Ishikawa (cell line): Measurements from ENCODE around the gene TMEM69.

Experiments
- CEBPB ChIP-seq: IDR thresholded peaks from 2 replicates; pipeline ENCODE4 v1.6.1; 2012
- CREB1 ChIP-seq: IDR thresholded peaks from 2 replicates; pipeline ENCODE4 v1.6.1; 2012; ENCODE audit warnings: low read depth
- EGR1 ChIP-seq: IDR thresholded peaks from 2 replicates; pipeline ENCODE4 v1.6.1; 2012
- EP300 ChIP-seq: IDR thresholded peaks from 2 replicates; pipeline ENCODE4 v1.6.1; 2012; ENCODE audit warnings: borderline replicate concordance
- FOXM1 ChIP-seq: IDR thresholded peaks from 2 replicates; pipeline ENCODE4 v1.6.1; 2012; ENCODE audit warnings: low read depth, borderline replicate concordance
- NFIC ChIP-seq: IDR thresholded peaks from 2 replicates; pipeline ENCODE4 v1.6.1; 2012
- RAD21 ChIP-seq: IDR thresholded peaks from 2 replicates; pipeline ENCODE4 v1.6.1; 2012; ENCODE audit warnings: low read depth
- TAF1 ChIP-seq: IDR thresholded peaks from 2 replicates; pipeline ENCODE4 v1.6.1; 2012; ENCODE audit warnings: low read depth, mild to moderate bottlenecking
- TEAD4 ChIP-seq: IDR thresholded peaks from 2 replicates; pipeline ENCODE4 v1.6.1; 2012
- USF1 ChIP-seq: IDR thresholded peaks from 2 replicates; pipeline ENCODE4 v1.6.1; 2012
- YY1 ChIP-seq: IDR thresholded peaks from 2 replicates; pipeline ENCODE4 v1.6.1; 2012; ENCODE audit warnings: low read depth
- ZBTB7A ChIP-seq: IDR thresholded peaks from 2 replicates; pipeline ENCODE4 v1.6.1; 2012; ENCODE audit warnings: low read depth
- TF ChIP-seq, protein P1 (sequence below): IDR thresholded peaks from 2 replicates; pipeline ENCODE4 v1.6.1; 2012
- TF ChIP-seq, protein P2 (sequence below): IDR thresholded peaks from 2 replicates; pipeline ENCODE4 v1.6.1; 2012; ENCODE audit warnings: low read depth, mild to moderate bottlenecking

Gene TMEM69

GRCh38 chr1:45643978-45644377 is 44.0 kb upstream of the TMEM69 start:
- TF ChIP-seq ZBTB7A (no peak), TEAD4 (peak; percentile 38; the same call in 1 of the 2 replicates), TAF1 (no peak), RAD21 (peak; percentile 43)

- TF ChIP-seq USF1 (no peak), CREB1 (no peak)
- TF ChIP-seq, protein P1, sequence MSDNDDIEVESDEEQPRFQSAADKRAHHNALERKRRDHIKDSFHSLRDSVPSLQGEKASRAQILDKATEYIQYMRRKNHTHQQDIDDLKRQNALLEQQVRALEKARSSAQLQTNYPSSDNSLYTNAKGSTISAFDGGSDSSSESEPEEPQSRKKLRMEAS, result no peak
Observed at GRCh38 chr1:45644661-45645060, 43.3 kb upstream of the TMEM69 start.

DNA sequence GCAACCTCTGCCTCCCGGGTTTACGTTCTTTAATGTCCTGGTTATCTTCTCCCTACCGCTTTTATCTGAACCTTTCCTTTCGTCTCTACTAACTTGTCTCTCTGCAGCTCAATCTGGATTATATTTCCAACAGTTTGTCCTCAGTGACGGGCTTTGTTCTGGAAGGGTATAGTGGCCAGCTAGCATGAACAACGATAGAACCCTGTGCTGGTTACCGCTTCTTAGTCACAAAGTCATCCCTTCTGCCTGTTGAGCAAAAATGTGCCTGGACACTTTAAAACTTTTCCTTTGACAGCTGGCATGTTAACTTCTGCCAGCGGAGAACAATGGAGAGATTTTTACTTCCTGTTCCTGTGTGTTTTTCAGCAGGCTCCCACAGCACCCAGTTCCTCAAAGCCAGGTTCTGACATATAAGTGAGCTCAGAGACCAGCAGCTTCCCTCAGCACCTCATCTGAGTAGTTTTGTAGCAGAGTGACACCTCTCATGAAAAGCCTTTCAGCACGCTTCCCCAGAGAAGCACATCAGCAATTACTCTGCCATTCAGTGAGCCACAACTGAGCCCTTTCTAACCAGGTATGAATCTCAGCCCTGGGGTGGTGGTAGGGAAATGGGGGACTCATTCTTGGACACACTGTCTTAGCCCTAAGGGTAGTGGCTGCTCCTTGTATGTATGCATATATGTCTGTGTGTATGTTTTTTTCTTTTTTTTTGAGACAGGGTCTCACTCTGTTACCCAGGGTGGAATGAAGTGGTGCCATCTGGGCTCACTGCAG is 40.5 kb upstream of the TMEM69 start:
- TF ChIP-seq TEAD4, result no peak
- TF ChIP-seq, protein P2, sequence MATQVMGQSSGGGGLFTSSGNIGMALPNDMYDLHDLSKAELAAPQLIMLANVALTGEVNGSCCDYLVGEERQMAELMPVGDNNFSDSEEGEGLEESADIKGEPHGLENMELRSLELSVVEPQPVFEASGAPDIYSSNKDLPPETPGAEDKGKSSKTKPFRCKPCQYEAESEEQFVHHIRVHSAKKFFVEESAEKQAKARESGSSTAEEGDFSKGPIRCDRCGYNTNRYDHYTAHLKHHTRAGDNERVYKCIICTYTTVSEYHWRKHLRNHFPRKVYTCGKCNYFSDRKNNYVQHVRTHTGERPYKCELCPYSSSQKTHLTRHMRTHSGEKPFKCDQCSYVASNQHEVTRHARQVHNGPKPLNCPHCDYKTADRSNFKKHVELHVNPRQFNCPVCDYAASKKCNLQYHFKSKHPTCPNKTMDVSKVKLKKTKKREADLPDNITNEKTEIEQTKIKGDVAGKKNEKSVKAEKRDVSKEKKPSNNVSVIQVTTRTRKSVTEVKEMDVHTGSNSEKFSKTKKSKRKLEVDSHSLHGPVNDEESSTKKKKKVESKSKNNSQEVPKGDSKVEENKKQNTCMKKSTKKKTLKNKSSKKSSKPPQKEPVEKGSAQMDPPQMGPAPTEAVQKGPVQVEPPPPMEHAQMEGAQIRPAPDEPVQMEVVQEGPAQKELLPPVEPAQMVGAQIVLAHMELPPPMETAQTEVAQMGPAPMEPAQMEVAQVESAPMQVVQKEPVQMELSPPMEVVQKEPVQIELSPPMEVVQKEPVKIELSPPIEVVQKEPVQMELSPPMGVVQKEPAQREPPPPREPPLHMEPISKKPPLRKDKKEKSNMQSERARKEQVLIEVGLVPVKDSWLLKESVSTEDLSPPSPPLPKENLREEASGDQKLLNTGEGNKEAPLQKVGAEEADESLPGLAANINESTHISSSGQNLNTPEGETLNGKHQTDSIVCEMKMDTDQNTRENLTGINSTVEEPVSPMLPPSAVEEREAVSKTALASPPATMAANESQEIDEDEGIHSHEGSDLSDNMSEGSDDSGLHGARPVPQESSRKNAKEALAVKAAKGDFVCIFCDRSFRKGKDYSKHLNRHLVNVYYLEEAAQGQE, result no peak
- no peak for TF ChIP-seq ZBTB7A
- TF ChIP-seq CREB1, result no peak
- TF ChIP-seq CEBPB, result no peak
- no peak for TF ChIP-seq EGR1
- no peak for TF ChIP-seq RAD21
- no peak for TF ChIP-seq NFIC
- TF ChIP-seq FOXM1, result no peak
- no peak for TF ChIP-seq YY1
- TF ChIP-seq, protein P1, result no peak
- no peak for TF ChIP-seq EP300
- no peak for TF ChIP-seq TAF1
- TF ChIP-seq USF1, result no peak

DNA sequence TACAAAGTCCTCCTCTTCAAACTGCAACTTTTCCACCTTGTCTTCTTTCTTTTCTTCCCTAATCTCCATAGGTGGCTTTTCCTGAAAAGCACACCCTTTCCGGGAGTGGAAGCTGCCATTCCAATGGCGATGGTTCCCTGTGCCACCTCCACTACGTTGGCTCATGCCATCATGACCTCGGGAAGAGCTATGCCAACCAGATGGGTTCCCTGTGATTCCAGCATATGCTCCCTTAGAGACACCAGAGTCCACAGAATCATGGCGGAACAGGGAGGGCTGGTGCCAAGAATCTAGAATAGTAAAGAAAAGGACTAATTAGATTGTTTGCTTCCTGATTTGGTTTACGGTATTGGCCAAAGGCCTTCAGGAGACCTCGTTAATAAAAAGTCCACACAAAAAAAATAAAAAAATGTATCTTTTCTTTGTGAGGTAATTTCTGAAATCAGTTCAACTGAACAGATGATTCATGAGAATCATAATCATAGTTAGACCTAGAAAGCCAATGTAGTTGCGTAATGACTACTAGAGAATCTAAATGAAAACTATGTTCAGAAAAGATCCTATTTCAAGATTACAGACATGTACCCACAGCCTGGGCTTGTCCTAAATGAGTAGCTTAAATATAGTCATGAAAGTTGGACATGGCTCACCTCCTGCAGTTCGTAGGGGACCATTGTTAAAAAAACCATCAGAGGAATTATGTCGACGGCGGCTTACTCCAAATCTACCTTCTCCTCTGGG is 33.3 kb upstream of the TMEM69 start:
- TF ChIP-seq CREB1 (no peak), FOXM1 (no peak), ZBTB7A (no peak), YY1 (no peak), TAF1 (no peak), NFIC (no peak), TEAD4 (no peak), RAD21 (no peak), USF1 (no peak), EP300 (no peak)
- TF ChIP-seq, protein P2, result no peak
- TF ChIP-seq, protein P1, result no peak

DNA sequence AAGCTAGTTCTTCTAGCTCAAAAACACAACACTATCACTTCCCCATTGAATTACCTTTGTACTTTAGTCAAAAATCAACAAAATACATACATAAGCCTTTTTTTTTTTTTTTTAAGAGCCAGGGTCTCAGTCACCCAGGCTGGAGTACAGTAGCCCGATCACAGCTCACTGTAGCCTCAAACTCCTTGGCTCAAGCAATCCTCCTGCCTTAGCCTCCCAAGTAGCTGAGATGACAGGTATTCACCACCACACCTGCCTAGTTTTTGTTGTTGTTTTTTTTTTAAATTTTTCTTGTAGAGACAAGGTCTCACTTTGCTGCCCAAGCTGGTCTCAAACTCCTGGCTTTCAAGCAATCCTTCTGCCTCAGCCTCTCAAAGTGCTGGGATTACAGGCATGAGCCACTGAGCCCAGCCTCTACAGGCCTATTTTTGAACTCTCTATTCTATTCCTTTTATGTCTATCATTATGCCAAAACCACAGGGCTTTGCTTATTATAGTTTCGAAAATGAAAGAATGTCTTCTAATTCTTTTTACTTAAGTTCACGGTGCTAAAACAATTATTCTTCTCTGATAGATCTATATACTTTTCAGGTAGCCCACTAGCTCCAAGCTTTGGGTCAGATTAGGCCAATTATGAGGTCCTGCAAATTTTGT is 31.3 kb upstream of the TMEM69 start:
- TF ChIP-seq TEAD4, result no peak
- TF ChIP-seq TAF1, result no peak
- TF ChIP-seq, protein P2, result no peak
- TF ChIP-seq YY1, result no peak
